HT1080 (cell line): ENCODE measurements around the gene BCORL1. TPM values are rescaled to one million over a fixed set of nuclear protein-coding genes. Genes with fewer than 3 reads are reported as not detected.

Source experiments
- DNase-seq: peaks from one replicate; pipeline ENCODE4 v3.0.0-alpha.2; 2015; ENCODE audit warnings: low read depth
- polyA plus RNA-seq, 2 experiments: library from polyadenylated mRNA; depleted of rRNA; stranded (reverse); fragments of >200 nt; gene quantifications; 2 replicates each; pipeline ENCODE4 v1.2.3, GENCODE V29; 2015
- total RNA-seq: library from RNA; depleted of rRNA; stranded (reverse); fragments of >200 nt; shearing (Covaris generic); gene quantifications from 2 replicates; pipeline ENCODE4 v1.2.3, GENCODE V29; 2014; rRNA removed

Gene BCORL1
- total RNA-seq = 1.2 and 1.6 TPM in 2 replicates
- 3.3 and 3.7 TPM in 2 replicates for polyA plus RNA-seq (2015; cell fraction: cytosol; rRNA removed)
- 7.2 and 8.6 TPM in 2 replicates for polyA plus RNA-seq (2015; cell fraction: nucleus; rRNA removed)

DNA sequence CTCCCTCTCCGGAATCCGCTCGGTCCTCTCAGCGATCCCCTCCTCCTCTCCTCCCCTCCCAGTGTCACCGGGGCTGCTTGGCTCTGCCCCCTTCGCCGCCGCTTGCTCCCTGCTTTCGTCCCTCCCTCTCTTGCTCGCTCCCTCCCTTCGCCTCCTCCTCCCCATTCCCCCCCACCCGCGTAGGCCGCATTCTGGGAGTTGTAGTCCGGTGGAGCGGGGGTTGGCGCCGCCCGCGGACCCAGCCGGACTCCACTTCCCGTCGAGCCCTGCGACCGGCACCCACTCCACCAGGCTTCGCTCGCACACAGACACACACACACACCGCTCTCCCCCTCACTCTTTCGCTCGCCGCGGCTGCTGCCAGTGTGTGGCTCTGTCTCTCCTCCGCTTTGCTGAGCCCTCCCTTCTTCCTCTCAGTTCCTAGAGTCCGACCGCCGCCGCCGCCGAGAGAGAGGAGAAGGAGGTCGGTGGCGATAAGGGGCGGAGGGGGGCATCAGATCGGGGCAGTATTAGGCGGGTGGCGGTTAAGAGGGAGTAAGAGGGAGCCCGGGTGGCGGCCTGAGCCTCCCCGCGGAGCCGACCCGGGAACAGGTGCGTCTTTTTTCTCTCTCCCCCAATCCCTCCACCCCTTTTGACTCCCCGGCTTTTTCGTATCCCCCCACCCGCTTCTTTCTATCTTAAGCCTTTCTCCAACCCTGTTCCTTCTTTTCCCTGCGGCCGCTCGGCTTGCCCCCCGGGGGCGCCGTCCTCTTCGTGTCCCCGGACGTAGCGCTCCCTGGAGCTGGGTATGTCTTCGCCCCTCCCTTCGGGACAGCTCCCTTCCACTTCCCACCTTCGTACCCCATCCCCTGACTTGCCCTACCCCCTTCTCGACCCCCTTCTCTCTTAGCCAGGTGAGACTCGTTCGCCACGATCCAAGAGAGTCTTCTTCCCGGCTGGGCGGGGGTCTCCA is at the start of gene BCORL1:
TSS of gene BCORL1 (plus strand) at position 336 of the 952 bp plus-strand sequence. CDS start 22,597 bp downstream, outside the sequence.
- peak; percentile 93 for DNase-seq

GRCh38 chrX:129932821-129933321 is 49.6 kb upstream of the BCORL1 start:
- DNase-seq = no peak

DNA sequence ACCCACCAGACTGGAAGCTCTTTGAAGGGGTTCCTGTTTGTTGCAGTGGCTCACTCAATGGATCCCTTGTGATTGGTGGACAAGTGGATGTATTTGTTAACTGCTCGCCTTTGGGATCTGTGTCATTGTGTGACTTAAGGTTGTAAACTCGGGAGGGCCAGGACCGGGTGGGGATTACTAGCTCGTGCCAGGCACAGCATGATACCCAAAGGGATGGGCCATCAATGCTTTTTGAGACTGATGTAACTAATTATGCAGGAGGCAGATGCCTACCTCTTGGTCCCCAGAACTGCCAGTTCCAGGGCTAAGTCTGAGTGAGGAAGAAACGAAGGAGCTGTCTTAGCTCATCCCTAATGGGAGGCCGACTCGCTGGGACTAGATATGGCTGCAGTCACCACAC is 48.7 kb upstream of the BCORL1 start:
- DNase-seq = no peak

GRCh38 chrX:129934461-129934860 is 48.0 kb upstream of the BCORL1 start:
- no peak for DNase-seq

GRCh38 chrX:129934952-129935351 is 47.5 kb upstream of the BCORL1 start:
- DNase-seq = no peak

GRCh38 chrX:129938081-129938480 is 44.4 kb upstream of the BCORL1 start:
- no peak for DNase-seq

- DNase-seq = no peak
These were observed 42.4 kb upstream of the BCORL1 start for GRCh38 chrX:129939986-129940385.

GRCh38 chrX:129940721-129941120 is 41.7 kb upstream of the BCORL1 start:
- no peak for DNase-seq

GRCh38 chrX:129945131-129945530 is 37.3 kb upstream of the BCORL1 start:
- no peak for DNase-seq

DNA sequence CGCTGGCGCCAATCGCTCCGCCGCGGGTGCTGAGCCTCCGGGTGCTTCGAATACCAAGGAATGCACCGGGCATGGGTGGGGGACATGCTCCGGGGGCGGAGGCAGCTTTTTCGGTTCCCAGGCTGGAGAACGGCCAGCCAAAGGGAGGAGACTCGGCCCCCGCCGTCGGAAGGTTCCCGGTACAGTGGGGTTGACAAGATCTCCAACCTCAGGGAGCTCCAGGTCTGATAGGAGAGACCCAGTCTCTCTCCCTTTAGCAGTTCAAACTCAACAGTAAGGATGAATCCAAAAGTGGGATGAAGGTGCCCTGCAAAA is 29.1 kb upstream of the BCORL1 start:
- no peak for DNase-seq

DNA sequence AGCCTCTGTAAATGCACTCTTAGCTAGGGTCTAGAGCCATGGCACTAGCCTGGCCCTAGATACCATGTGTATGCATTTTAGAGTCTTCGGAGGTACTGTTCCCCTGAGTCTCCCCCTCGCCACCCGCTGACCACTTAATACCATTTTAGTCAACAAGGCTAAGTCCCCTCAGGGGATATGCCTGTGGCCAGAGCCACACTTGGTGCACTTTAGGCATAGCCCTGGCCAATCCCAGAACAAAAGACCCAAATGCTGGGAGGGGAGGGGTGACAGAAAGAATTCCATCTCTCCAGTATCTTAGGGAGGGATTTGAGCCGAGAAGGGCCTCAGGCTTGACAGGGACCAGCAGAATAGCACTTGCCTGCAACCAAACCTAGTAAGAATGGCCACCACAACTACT is 28.6 kb upstream of the BCORL1 start:
- DNase-seq = no peak

- DNase-seq = no peak
These were observed 27.6 kb upstream of the BCORL1 start for GRCh38 chrX:129954804-129955203.

GRCh38 chrX:129955682-129956081 is 26.8 kb upstream of the BCORL1 start:
- no peak for DNase-seq

GRCh38 chrX:129956145-129956544 is 26.3 kb upstream of the BCORL1 start:
- DNase-seq = no peak

GRCh38 chrX:129956765-129957164 is 25.7 kb upstream of the BCORL1 start:
- no peak for DNase-seq

DNA sequence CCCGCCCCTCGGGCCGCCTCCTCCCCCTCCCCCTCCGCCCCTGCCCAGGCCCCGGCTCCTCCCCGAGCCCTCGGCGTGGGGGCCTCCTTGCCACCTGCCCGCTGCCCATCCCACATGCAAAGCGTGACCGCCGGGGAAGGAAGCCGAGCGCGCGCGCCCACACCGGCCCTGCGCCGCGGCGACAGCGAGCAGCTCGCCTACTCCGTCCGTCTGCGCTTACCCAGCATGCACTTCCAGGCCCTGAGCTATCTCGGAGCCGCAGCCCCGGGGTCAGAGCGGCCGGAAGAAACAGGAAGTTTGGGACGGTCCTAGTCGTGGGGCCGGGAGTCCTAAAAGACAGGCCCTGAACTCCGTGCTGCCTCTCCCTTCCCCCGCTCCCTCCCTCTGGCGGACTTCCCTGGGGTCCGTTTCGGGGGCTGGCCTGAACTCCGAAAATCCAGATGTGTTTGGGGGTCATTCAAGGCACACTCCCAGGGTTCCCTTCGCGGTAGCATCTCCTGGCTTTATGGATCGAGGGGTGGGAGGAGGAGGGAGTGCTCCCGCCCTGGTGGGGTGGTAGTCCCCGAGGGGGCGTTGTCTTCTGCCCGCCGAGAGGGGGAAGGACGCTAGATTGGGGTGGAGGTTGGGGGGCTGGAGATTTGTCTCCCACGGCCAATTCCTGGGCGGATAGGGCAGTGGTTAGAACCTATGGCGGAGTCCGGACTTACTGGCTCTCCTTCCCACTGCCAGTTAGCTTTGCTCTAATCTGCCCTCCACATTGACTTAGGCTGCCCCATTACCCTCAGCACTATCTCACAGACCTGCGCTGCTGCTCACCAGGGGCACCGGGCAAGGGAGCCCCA is 25.0 kb upstream of the BCORL1 start:
- DNase-seq = no peak

- no peak for DNase-seq
These were observed 24.4 kb upstream of the BCORL1 start for GRCh38 chrX:129958083-129958465.

- no peak for DNase-seq
These were observed 23.5 kb upstream of the BCORL1 start for GRCh38 chrX:129958814-129959492.

DNA sequence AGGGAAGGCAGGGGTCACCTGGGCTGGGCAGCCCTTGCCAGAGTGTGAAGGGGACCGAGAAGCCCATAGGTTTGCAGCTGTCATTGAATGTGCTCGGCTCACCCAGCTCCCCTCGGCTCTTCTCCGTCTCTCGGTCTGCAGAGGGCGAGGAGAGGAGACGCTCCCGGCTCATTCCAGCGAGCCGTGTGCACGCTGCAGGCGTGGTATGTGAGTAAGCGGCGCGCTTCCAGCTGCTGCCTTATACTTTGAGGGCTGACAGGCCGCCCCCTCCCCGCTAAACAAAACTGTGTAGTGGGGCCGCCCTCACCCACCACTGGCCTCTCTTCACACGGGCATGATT is 23.0 kb upstream of the BCORL1 start:
- DNase-seq = no peak

DNA sequence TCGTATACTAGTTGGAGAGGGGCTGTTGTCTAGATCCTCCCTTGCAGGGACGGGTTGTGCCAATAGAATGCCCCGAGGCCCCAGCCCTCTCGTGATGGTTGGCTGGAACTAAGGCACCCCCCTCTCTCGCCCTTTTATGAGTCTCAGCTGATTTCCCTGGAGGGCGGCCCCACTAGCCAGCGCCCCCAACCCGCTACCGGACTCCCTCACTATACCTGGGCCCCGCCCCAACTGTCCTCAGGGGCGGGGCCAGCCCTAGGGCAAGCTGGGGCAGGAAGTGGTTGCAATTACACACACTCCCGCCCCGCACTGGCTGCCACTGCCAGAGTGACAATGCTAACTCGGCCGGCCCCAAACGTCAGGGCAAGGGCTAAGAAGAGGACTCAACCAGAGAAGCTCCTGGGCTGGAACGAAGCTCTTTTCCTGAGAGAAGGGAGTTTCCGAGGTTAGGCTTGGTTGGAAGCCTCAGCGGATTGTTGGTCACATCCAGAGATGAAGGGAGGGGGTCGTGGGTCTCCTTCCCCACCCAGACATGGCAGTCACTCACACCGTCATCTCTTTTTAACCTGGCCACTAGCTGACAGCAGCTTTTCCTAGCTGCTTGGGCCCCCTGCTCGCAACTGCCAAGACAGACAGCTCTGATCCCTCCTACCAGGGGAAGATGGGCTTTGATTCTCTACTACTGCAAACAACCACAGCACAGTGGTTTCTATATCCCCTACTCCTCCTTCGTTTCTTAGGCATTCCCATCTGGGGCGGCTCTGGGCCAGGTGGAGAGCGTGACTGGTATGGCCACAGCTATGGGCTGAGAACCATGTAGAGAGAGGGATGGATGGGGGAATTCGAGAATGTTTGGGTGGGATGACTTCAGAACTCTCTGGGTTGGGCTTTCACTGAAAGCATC is 21.0 kb upstream of the BCORL1 start:
- peak; percentile 44 for DNase-seq
